H1 (cell line): ENCODE measurements around the gene EIF5A2. TPM values are rescaled to one million over a fixed set of nuclear protein-coding genes. Genes with fewer than 3 reads are reported as not detected.

Experiments used
- CTCF ChIA-PET: fragments of 300-600 bp; sonication (Branson Sonifier 250); formaldehyde crosslinking; loops from one replicate; lab custom pipeline; 2021; ENCODE audit not compliant: partially characterized antibody; lab: Charles Lee
- POLR2A ChIA-PET: fragments of 300-600 bp; sonication (Branson Sonifier 250); formaldehyde crosslinking; loops from one replicate; lab custom pipeline; 2021; ENCODE audit warnings: inconsistent platforms; ENCODE audit not compliant: partially characterized antibody; lab: Charles Lee
- DNase-seq, 2 experiments: peaks; one replicate each; pipeline versions ENCODE4 v3.0.0 to v3.0.0-alpha.2; 2010 to 2022; ENCODE audit warnings: low spot score in 2 of 2, low read depth in 1 of 2, mixed read lengths in 1 of 2
- FAIRE-seq: peaks from 2 replicates; lab custom pipeline; 2011; peaks lifted over from hg19 to GRCh38; lab: Jason Lieb, UNC
- H2AFZ ChIP-seq: 2 replicates; pipeline ENCODE4 v1.8.1; 2012; ENCODE audit warnings: low read length, inconsistent platforms
- H2AK5ac ChIP-seq: 2 replicates; pipeline ENCODE4 v1.6.1; 2013; ENCODE audit warnings: low read depth, low read length
- H2BK120ac ChIP-seq: replicated peaks from 2 replicates; pipeline ENCODE3; 2013; ENCODE audit warnings: low read depth, low read length, inconsistent platforms
- H2BK12ac ChIP-seq: 2 replicates; pipeline ENCODE4 v1.6.1; 2013; ENCODE audit warnings: low read depth, low read length
- H2BK15ac ChIP-seq: 2 replicates; pipeline ENCODE4 v1.6.1; 2013; ENCODE audit warnings: low read length
- H2BK20ac ChIP-seq: 2 replicates; pipeline ENCODE4 v1.6.1; 2013; ENCODE audit warnings: low read length
- H2BK5ac ChIP-seq: 2 replicates; pipeline ENCODE4 v1.6.1; 2013; ENCODE audit warnings: low read depth, low read length
- H3K14ac ChIP-seq: 2 replicates; pipeline ENCODE4 v1.6.1; 2013; ENCODE audit warnings: inconsistent platforms; ENCODE audit not compliant: insufficient read length
- H3K18ac ChIP-seq: 2 replicates; pipeline ENCODE4 v1.6.1; 2013; ENCODE audit warnings: low read length; ENCODE audit errors: extremely low read depth
- H3K23ac ChIP-seq: 2 replicates; pipeline ENCODE4 v1.6.1; 2013; ENCODE audit warnings: inconsistent platforms; ENCODE audit not compliant: insufficient read length
- H3K23me2 ChIP-seq: 2 replicates; pipeline ENCODE4 v1.6.1; 2013; ENCODE audit warnings: low read depth, low read length
- H3K27ac ChIP-seq: 2 replicates; pipeline ENCODE4 v1.6.1; 2011; ENCODE audit warnings: low read depth, low read length, inconsistent platforms
- H3K27me3 ChIP-seq, 4 experiments: replicated peaks in 1 of 4; 1 replicate in 1 of 4; 2 replicates in 3 of 4; pipeline versions ENCODE4 v1.6.1 to v1.8.1; 2011 to 2013; ENCODE audit warnings: low read length in 3 of 4, mild to moderate bottlenecking in 3 of 4, inconsistent platforms in 2 of 4, mixed read lengths in 2 of 4, moderate library complexity in 1 of 4; ENCODE audit not compliant: control insufficient read depth in 3 of 4, insufficient read depth in 3 of 4; ENCODE audit errors: extremely low read depth in 1 of 4
- H3K36me3 ChIP-seq, 4 experiments: 2 replicates each; pipeline versions ENCODE4 v1.6.1 to v1.8.1; 2011 to 2013; ENCODE audit warnings: mild to moderate bottlenecking in 4 of 4, low read length in 3 of 4, moderate library complexity in 2 of 4, control low read depth in 1 of 4, inconsistent platforms in 1 of 4; ENCODE audit not compliant: insufficient read depth in 4 of 4, control insufficient read depth in 2 of 4
- H3K4ac ChIP-seq: replicated peaks from 2 replicates; pipeline ENCODE3; 2013; ENCODE audit warnings: low read length, low read depth, mixed read lengths, inconsistent platforms; ENCODE audit not compliant: insufficient read length
- H3K4me1 ChIP-seq, 4 experiments: replicated peaks in 1 of 4; 1 replicate in 1 of 4; 2 replicates in 3 of 4; pipeline versions ENCODE4 v1.6.1 to v1.8.1; 2011 to 2013; ENCODE audit warnings: low read length in 3 of 4, inconsistent platforms in 2 of 4, mixed read lengths in 1 of 4; ENCODE audit not compliant: insufficient read depth in 4 of 4, control insufficient read depth in 3 of 4
- H3K4me2 ChIP-seq, 2 experiments: 2 replicates each; pipeline versions ENCODE4 v1.6.1 to v1.8.1; 2011 to 2013; ENCODE audit warnings: low read depth in 2 of 2, low read length in 2 of 2, control low read depth in 1 of 2, inconsistent platforms in 1 of 2, mild to moderate bottlenecking in 1 of 2; ENCODE audit not compliant: insufficient read depth in 1 of 2
- H3K4me3 ChIP-seq, 4 experiments: fragments of 200-600, 300-600 bp in 1 of 4; sonication (generic), shearing (Covaris generic), sonication (Bioruptor Twin) in 1 of 4; 2 replicates each; pipeline versions ENCODE4 v1.5.1 to v1.8.1; 2011 to 2016; ENCODE audit warnings: low read length in 4 of 4, low read depth in 3 of 4, control low read depth in 2 of 4, inconsistent platforms in 2 of 4, mild to moderate bottlenecking in 2 of 4, mixed read lengths in 1 of 4, moderate library complexity in 1 of 4; ENCODE audit not compliant: insufficient read depth in 2 of 4; ENCODE audit errors: extremely low read depth in 1 of 4
- H3K56ac ChIP-seq: replicated peaks from 2 replicates; pipeline ENCODE3; 2013; ENCODE audit warnings: low read depth, mild to moderate bottlenecking, mixed read lengths, low read length, inconsistent platforms; ENCODE audit not compliant: insufficient read length
- H3K79me1 ChIP-seq: 2 replicates; pipeline ENCODE4 v1.6.1; 2013; ENCODE audit warnings: low read depth, low read length, control low read depth
- H3K79me2 ChIP-seq, 2 experiments: 2 replicates each; pipeline versions ENCODE4 v1.6.1 to v1.8.1; 2012 to 2013; ENCODE audit warnings: low read length in 2 of 2, mild to moderate bottlenecking in 2 of 2, inconsistent platforms in 1 of 2; ENCODE audit not compliant: insufficient read depth in 2 of 2, control insufficient read depth in 1 of 2
- H3K9ac ChIP-seq, 4 experiments: replicated peaks in 1 of 4; 1 replicate in 1 of 4; 2 replicates in 3 of 4; pipeline versions ENCODE4 v1.6.1 to v1.8.1; 2011 to 2013; ENCODE audit warnings: low read depth in 3 of 4, low read length in 3 of 4, control low read depth in 2 of 4, mild to moderate bottlenecking in 2 of 4, moderate library complexity in 2 of 4, inconsistent platforms in 1 of 4; ENCODE audit errors: extremely low read depth in 1 of 4
- H3K9me3 ChIP-seq, 2 experiments: 2 replicates each; pipeline versions ENCODE4 v1.6.1 to v1.8.1; 2012 to 2013; ENCODE audit warnings: mild to moderate bottlenecking in 2 of 2, moderate library complexity in 2 of 2, control low read depth in 1 of 2, inconsistent platforms in 1 of 2, low read depth in 1 of 2, low read length in 1 of 2, mixed read lengths in 1 of 2; ENCODE audit not compliant: insufficient read depth in 2 of 2
- H4K20me1 ChIP-seq, 2 experiments: replicated peaks in 1 of 2; 2 replicates each; pipeline versions ENCODE3 to v1.8.1; 2011 to 2013; ENCODE audit warnings: inconsistent platforms in 2 of 2, low read length in 2 of 2, mild to moderate bottlenecking in 1 of 2; ENCODE audit not compliant: insufficient read depth in 2 of 2, control insufficient read depth in 1 of 2
- H4K5ac ChIP-seq: 2 replicates; pipeline ENCODE4 v1.6.1; 2013; ENCODE audit warnings: low read length, low read depth, mixed read lengths, inconsistent platforms; ENCODE audit not compliant: insufficient read length
- H4K8ac ChIP-seq: 2 replicates; pipeline ENCODE4 v1.8.0; 2013; ENCODE audit warnings: mild to moderate bottlenecking, moderate library complexity, low read length, inconsistent platforms; ENCODE audit not compliant: insufficient read depth; ENCODE audit errors: extremely low read depth
- H4K91ac ChIP-seq: replicated peaks from 2 replicates; pipeline ENCODE3; 2013; ENCODE audit warnings: low read length, mixed read lengths, inconsistent platforms; ENCODE audit not compliant: insufficient read length
- GABPA ChIP-seq: IDR thresholded peaks from 2 replicates; pipeline ENCODE4 v1.6.1; 2011; ENCODE audit warnings: mild to moderate bottlenecking, low read length, moderate library complexity, borderline replicate concordance; ENCODE audit not compliant: insufficient read depth
- SP2 ChIP-seq: IDR thresholded peaks from 2 replicates; pipeline ENCODE4 v1.6.1; 2012; ENCODE audit warnings: mild to moderate bottlenecking, low read length, inconsistent platforms
- WGBS, 2 experiments: shearing (Covaris generic) in 1 of 2; methylation state at CpG; one replicate each; pipeline versions ENCODE4 v1.1.6 to v1.1.7; 2013 to 2015; ENCODE audit warnings: low lambda C conversion rate in 2 of 2, mixed read lengths in 2 of 2, inconsistent platforms in 1 of 2, low coverage in 1 of 2, missing lambda C conversion rate in 1 of 2; ENCODE audit not compliant: insufficient replicate concordance in 2 of 2, insufficient coverage in 1 of 2, insufficient read length in 1 of 2; ENCODE audit errors: extremely low coverage in 1 of 2, missing lambda C conversion rate in 1 of 2; 5-methylcytosine and 5-hydroxymethylcytosine counted together
- polyA plus RNA-seq, 7 experiments: library from polyadenylated mRNA; depleted of rRNA in 3 of 7; stranded (reverse) in 5 of 7; unstranded in 2 of 7; fragments of >200 nt in 5 of 7; fragments of 200-250 nt in 2 of 7; gene quantifications; 1 replicate in 5 of 7; 2 replicates in 1 of 7; 4 replicates in 1 of 7; pipeline versions ENCODE4 v1.2.1 to v1.2.3, GENCODE V29; 2011 to 2013; ENCODE audit warnings: missing spikeins in 2 of 7, mixed read lengths in 2 of 7
- total RNA-seq: library from RNA; stranded (reverse); fragmentation: NEBNext Ultra II Directional; extraction: Animal tissue kit (Norgen Biotek cat#: 25700); gene quantifications from 2 replicates; pipeline ENCODE4 v1.2.1, GENCODE V29; 2021
- TF ChIP-seq, protein P1 (sequence below): IDR thresholded peaks from 2 replicates; pipeline ENCODE4 v1.6.1; 2011; ENCODE audit warnings: low read length, improper control_type of control experiment

Gene EIF5A2
- total and polyA plus RNA-seq, 2 of the 8 experiments (the other 6 are each of a cell fraction or from before 2014, with no cell fraction given) = 1.5 to 15.0 TPM

DNA sequence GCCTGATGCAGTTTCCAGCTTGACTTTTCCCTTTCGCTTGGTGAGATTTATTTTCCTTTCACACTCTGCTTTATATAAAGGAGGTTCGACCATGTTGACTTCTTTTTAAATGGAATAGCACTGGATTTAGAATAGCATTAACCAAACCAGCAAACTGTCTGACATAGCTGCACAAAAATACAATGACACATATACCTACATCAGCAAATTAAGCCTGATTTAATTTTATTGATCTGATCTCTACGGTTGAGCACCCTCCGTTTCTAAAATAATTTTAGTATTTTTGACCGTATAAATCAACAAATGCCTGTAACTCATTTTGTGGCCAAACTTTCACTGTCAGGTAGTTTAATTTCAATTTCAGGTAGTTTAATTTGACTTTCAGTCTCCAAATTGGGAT, 5.8 kb upstream of the EIF5A2 start:
- DNase-seq (no peak), FAIRE-seq (no peak)
- Histone ChIP-seq H3K4me3 (no peak overlapping the region), H3K14ac (no peak overlapping the region), H3K79me1 (no peaks in the 10 kb centered on the region), H4K8ac (no peak overlapping the region), H3K4ac (no peak overlapping the region), H2AK5ac (no peak overlapping the region), H3K56ac (no peak overlapping the region), H2BK20ac (no peak overlapping the region), H2AFZ (no peak overlapping the region), H3K27me3 (peaks cover 0 to 6% (median 2%) of the 10 kb centered on the region in 4 experiments; a peak in 6 of 7 replicates), H3K23me2 (no peaks in the 10 kb centered on the region), H3K4me1 (no peaks in the 10 kb centered on the region), H3K18ac (no peak overlapping the region), H3K23ac (no peak overlapping the region), H4K5ac (no peak overlapping the region), H3K36me3 (peaks cover 0 to 4% (median 0%) of the 10 kb centered on the region in 4 experiments; a peak in 1 of 8 replicates), H2BK5ac (no peak overlapping the region), H2BK15ac (no peak overlapping the region), H3K4me2 (no peak overlapping the region), H4K91ac (no peak overlapping the region), H2BK120ac (no peak overlapping the region), H3K79me2 (no peaks in the 10 kb centered on the region), H2BK12ac (no peak overlapping the region), H4K20me1 (no peaks in the 10 kb centered on the region), H3K9me3 (peaks cover 20 to 22% of the 10 kb centered on the region in 2 experiments), H3K27ac (no peak overlapping the region), H3K9ac (no peak overlapping the region)
- ChIA-PET CTCF (interaction anchor here (1.1 to 1.3 kb wide), 2 partner anchors 48 to 500 kb away, joined by 3 read pairs; no protein-coding TSS in a partner anchor), POLR2A (no interaction called here)
- WGBS, 2 experiments = 92% methylated on average over 5 of the region's 5 CpGs; no CpG with 5 or more reads in 1 of the 2 experiments
- TF ChIP-seq SP2 (no peak), GABPA (no peak)
- TF ChIP-seq, protein P1, sequence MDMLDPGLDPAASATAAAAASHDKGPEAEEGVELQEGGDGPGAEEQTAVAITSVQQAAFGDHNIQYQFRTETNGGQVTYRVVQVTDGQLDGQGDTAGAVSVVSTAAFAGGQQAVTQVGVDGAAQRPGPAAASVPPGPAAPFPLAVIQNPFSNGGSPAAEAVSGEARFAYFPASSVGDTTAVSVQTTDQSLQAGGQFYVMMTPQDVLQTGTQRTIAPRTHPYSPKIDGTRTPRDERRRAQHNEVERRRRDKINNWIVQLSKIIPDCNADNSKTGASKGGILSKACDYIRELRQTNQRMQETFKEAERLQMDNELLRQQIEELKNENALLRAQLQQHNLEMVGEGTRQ = no peak
